CD4-positive, alpha-beta T cell treated with Interferon gamma for 1 hour (primary cell): Measurements from ENCODE around the gene GPX1.

Experiments used
- DNase-seq: peaks from one replicate; pipeline ENCODE4 v3.0.0-alpha.2; 2020

Gene GPX1

DNA sequence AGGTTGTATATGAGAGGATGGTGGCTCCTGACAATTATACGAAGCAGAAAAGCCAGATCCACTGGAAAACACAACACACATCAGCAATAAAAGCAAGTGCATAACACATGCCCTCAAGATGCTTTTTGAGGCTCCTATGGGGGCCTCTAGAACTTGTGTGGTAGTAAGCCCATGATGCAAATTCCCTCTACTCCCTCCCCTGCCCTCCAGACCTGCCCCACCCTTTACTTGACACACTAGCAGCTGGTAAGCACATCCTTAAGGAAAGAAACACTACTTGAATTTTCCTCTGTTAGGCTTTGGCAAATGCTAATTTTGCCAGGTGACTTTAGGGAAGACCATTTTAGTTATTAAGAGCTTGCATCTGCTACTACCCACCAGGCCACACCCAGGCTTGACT lies 47.5 kb downstream of the GPX1 start:
- DNase-seq = no peak
